NCI-H460 (cell line): ENCODE measurements around the gene SYNE2. TPM values are rescaled to one million over a fixed set of nuclear protein-coding genes. Genes with fewer than 3 reads are reported as not detected.

Experiments used
- DNase-seq: peaks from one replicate; pipeline ENCODE4 v3.0.0-alpha.2; 2016; ENCODE audit warnings: low read depth; ENCODE audit errors: extremely low read depth
- total RNA-seq: library from RNA; depleted of rRNA; stranded (reverse); fragments of >200 nt; shearing (Covaris generic); gene quantifications from 2 replicates; pipeline ENCODE4 v1.2.3, GENCODE V29; 2014

SYNE2 gene
- total RNA-seq, 1 experiment from 2014 or later = 9.1 TPM

DNA sequence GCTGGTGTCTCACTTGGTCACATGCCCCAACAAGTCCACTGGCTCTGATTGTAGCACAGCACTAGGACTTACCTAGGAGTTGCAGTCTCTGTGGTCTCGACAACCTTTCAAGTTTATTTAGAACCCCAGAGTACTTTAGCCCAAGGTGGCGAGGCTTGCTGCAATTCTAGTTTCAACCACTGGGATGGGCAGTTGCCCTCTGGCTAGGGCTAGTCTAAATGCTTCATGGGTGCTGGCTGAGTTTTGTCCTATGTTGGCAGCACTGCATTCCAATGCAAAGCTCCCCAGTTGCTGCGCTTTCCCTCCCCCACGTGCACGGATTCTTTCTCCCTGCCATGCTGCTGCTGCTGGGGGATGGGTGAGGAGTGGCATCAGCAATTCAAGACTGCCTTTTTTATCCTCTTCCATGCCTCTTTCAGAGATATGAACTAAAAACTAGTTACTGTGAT is 207.9 kb downstream of the SYNE2 start:
- peak; percentile 54 for DNase-seq

- no peak for DNase-seq
Observed at GRCh38 chr14:64061115-64061514, 208.3 kb downstream of the SYNE2 start.

- no peak for DNase-seq
Observed at GRCh38 chr14:64061706-64062105, 208.9 kb downstream of the SYNE2 start.

DNA sequence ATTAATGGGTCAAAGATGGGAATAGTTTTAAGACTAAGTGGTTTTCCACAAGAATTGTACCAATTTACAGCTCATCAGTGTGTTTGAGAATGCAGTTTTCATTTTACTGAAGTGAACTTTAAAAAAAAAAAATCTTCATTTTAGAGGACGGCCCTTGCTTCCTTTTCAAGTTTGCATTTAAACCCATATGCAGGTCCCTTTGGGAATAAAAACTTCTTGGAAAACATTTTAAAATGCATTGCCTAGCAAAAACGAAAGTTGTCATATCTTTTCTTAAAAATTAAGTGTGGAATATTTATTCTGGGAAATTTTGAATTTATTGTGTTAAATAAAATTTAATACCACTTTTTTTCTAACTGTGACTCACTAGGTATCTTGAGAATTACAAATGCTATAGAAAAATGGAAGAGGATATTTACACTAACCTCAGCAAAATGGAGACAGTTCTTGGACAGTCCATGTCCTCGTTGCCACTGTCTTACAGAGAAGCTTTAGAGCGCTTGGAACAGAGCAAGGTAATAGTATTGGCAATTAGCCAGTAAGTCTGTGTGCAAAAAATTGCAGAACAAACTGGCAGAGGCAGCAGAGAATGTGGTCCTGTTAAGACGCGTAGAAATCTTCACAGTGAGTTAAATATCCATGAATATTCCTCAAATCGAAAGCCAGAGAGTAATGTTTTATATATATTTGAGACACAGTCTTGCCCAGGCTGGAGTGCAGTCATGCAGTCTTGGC is 209.7 kb downstream of the SYNE2 start:
- no peak for DNase-seq

DNA sequence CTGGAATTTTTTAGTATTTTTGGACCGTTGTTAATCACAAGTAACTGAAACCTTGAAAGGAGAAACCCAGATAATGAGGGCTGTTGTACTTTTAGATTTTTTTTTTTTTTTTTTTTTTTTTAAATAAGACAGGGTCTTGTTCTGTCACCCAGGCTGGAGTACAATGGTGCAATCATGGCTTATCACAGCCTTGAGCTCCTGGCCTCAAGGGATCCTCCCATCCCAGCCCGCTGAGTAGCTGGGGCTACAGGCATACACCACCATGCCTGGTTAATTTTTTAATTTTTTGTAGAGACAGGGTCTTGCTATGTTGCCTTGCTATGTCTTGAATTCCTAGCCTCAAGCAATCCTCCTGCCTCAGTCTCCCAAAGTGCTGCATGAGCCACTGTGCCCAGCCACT is 211.6 kb downstream of the SYNE2 start:
- no peak for DNase-seq

DNA sequence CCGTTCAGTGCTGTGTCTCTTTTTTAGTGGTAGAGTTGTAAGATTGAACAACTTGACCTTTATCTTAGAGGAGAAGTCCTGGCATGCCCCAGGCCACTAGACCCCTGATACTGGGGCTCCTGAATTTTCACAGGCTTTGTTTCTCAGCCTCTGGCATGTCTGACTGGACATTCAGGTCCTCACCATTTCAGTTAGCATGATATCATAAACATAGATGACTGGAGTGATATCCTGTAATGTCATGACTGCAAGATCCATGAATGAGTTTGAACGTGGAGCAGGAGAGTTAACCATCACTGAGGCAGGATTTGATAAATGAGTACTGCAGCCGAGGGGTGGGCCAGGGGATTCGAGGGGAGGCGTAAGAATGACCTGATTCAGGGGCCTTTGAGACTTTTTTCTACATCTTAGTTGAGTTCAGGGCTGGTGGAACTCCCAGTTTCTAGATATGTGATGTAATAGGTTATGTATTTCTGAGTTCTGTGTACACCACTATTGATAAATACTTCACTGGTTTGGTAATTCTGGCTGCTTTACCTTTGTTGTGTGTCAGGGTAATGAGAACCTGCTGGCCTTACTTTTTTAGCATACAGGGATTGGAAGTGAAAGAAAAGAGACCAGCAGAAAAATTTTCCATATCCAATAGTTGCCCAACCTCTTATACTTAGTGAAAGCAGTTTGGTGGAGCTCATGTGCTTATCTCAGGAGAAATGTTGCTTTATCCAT is 217.0 kb downstream of the SYNE2 start:
- DNase-seq = no peak

GRCh38 chr14:64074961-64075612 is 222.3 kb downstream of the SYNE2 start:
- DNase-seq = peak; percentile 28

GRCh38 chr14:64075613-64076005 is 222.8 kb downstream of the SYNE2 start:
- no peak for DNase-seq

- no peak for DNase-seq
Observed at GRCh38 chr14:64080452-64080851, 227.6 kb downstream of the SYNE2 start.

GRCh38 chr14:64081174-64081746 is 228.5 kb downstream of the SYNE2 start:
- no peak for DNase-seq

DNA sequence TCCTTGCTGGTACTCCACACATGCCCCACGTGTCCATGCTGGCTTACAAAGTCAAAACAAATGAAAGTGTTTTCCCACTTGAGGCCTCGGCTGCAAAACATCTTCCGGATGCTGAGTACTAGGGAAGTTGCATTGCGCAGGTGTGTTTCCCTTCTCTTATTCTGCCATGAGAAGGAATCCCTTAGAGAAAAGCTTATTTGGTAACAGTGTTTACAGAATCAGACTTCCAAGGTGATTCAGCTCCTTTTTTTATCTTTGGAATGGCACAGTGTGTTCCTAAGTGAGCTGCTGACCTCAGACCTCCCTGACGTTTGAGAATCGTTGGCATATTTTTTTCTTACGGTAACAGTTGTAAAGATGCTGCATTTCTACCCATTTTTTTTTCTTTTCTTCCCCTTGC is 230.0 kb downstream of the SYNE2 start:
- DNase-seq = no peak

GRCh38 chr14:64088647-64088964 is 235.8 kb downstream of the SYNE2 start:
- DNase-seq = no peak

- DNase-seq = no peak
Observed at GRCh38 chr14:64089920-64090319, 237.1 kb downstream of the SYNE2 start.

DNA sequence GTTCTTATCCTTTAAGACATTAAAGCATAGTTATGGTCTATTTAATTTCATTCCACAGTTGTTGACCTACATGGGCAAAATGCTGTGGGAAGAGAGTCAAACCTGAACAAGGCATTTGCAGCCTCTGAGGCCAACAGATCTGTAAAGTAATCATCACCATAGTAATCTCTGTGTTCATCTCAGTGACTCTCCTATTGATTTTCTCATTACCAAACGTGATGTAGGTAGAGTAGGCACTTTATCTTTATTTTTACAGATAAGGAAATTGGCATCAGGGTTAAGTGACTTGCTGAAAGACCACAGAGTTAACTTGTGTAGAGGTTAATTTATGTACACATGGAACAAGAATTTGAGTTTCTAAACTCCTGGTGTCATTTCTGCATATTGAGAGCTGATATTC is 238.4 kb downstream of the SYNE2 start:
- no peak for DNase-seq

- DNase-seq = no peak
Observed at GRCh38 chr14:64092338-64092737, 239.5 kb downstream of the SYNE2 start.

DNA sequence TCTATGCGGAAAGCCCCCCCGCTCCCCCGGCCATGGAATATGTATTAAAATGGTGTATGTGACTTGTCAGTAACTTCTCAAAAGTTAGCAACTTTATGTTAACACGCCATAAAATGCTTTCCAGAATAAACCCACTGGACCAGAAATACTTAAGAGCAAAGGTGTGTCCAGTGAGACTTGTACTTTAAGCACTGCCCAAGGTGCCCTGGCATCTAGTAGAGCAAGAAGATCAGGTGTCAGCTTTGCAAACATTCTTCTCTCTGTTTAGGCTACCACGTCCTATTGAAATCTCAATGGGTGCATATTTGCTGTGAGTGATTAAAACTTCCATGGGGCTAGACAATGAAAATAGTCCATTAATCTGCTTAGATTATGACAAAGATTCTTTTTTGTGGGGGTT is 240.1 kb downstream of the SYNE2 start:
- DNase-seq = no peak

DNA sequence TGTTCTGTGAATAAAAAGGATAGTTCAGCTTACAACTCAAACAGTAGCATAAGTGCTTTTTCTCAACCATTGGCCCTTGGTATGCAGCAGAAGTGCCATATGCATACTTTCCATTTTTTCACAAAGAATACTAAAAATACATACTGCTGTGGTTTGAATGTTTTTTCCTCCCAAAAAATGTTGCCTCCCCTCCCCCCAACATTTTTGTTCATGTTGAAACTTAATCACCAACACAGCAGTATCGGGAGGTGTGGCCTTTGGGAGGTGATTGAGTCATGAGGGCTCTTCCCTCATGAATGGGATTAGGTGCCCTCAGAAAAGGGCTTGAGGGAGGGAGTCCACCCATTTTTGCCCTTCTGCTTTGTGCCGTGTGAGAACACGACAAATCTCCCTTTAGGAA is 242.8 kb downstream of the SYNE2 start:
- no peak for DNase-seq

DNA sequence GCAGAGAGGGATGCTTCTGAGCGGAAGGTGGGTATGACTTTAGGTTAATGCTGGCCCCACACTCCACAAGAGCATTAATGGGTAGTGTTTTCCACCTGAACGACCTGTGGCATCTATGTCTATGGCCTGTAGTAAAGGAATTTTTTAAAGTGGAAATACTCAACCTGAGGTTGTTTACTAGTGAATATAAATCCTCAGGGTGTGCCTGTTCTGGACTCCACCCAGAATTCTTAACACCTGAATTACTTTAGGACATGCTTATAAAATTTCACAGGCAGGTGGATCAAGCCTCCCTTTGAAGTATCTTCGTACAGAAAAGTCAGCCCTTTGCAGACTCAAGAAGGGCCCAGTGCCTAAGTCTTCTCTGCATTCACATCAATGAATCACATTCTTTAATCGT is 245.3 kb downstream of the SYNE2 start:
- no peak for DNase-seq

DNA sequence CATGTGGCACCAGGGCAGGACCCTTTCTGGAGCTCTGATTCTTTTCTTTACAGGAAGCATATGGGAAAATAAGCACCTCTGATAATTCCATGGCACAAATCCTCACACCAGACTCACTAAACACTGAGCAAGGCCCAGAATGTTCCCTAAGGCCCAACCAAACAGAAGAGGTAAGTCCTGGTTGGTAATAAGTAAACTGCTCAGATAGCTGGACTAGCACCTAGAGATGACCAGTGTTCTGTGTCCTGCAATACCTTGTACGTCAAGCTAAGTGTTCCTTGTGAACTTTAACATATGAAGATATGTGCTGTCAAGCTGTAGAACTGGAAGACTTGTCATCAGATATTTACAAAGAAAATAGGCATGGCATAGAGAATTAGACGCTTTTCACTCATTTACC is 254.6 kb downstream of the SYNE2 start:
- DNase-seq = no peak

DNA sequence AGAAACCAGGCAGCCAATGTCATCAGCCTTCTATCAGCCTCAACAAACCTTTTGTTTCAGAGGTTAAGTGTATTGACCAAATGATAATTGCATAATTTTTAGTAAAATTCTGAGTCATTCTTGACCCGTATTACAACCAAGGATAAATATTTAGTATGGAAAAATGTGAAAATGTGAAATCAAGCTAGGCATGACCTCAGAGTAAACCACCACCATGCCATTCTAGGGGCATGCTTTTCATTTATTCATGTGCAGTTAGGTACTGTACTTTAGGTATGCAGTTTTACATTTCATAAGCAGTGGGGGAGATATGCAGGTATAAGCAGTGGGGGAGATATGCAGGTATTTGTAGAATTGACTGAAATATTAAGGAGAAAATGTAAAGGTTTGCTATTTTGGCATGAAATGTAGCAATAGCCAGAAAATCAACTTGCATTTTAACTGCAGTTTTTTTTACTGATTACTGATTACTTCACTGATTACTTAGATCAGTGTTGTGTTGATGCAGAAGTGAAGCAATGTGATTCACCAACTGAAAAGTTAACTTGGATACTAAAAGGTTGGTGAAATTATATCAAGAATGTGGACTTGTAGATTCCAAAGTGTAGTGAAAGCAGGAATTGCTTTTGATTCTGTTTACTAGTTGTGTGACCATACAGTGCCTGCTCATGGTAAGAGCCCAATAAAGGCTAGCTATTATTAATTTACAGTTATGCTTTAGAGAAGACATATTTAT is 257.2 kb downstream of the SYNE2 start:
- no peak for DNase-seq

DNA sequence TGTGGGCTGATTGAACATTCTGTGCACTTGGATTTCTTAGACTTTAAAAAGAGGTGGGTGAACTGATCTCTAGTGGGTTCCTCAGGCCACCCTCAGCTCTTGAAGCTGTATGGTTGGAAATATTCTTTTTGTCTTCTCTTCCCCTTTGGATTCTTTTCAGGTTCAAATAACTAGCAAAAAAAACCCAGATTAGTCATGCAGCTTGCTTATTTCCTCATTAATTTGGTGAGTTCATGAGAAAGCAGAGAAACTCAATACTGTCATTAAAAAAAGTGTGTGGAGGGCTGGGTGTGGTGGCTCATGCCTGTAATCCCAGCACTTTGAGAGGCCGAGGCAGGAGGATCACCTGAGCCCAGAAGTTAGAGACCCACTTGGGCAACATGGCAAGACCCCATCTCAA is 258.0 kb downstream of the SYNE2 start:
- no peak for DNase-seq
